ENCODE data around the gene SMAD4. TPM values are rescaled to one million over a fixed set of nuclear protein-coding genes. Genes with fewer than 3 reads are reported as not detected.
"Not testable (repeated sequence)": the region's sequence is repeated elsewhere in the genome, so short reads cannot be mapped to it uniquely, and the experiment has no call there.

The SMAD4 gene
- total and polyA plus RNA-seq, 3 experiments from 2014 or later = 62.4 to 84.3 (median 81.9) TPM

GRCh38 chr18:50992351-50992762 is 37.7 kb upstream of the SMAD4 start:
- Histone ChIP-seq H3K36me3 (ENCODE audit: insufficient read depth, low read length) (no peaks in the 10 kb centered on the region), H3K4me1 (ENCODE audit: insufficient read depth, low read length) (no peaks in the 10 kb centered on the region), H3K4me3 (ENCODE audit: low read length) (no peak overlapping the region), H3K27me3 (ENCODE audit: insufficient read depth, low read length, poor library complexity, severe bottlenecking) (no peaks in the 10 kb centered on the region), H3K9me3 (ENCODE audit: low read length) (no peaks in the 10 kb centered on the region), H3K27ac (ENCODE audit: low read depth, low read length) (no peak overlapping the region)
- Mint-ChIP-seq H3K27ac (peak overlapping the region in 1 of 8 donors; percentile 17), H3K36me3 (peaks cover 0 to 12% (median 0%) of the 10 kb centered on the region in 3 donors), H3K27me3 (no peaks in the 10 kb centered on the region), H3K4me1 (no peaks in the 10 kb centered on the region), H3K4me3 (no peak overlapping the region), H3K9me3 (no peaks in the 10 kb centered on the region)
- no peak for DNase-seq
- POLR2A ChIA-PET = no interaction called here
- CTCF ChIA-PET = no interaction called here

GRCh38 chr18:50994031-50994430 is 36.0 kb upstream of the SMAD4 start:
- CTCF ChIA-PET = no interaction called here
- peaks cover 0 to 2% (median 0%) of the 10 kb centered on the region in 3 donors for H3K36me3 Mint-ChIP-seq

GRCh38 chr18:51003174-51003573 is 26.8 kb upstream of the SMAD4 start:
- H3K4me1 Mint-ChIP-seq; H3K9me3 ChIP-seq (ENCODE audit: low read length); H3K27ac ChIP-seq (ENCODE audit: low read depth, low read length); CTCF ChIA-PET; H3K4me3 ChIP-seq (ENCODE audit: low read length); H3K27ac Mint-ChIP-seq; H3K27me3 Mint-ChIP-seq; H3K27me3 ChIP-seq (ENCODE audit: insufficient read depth, low read length, poor library complexity, severe bottlenecking); H3K4me1 ChIP-seq (ENCODE audit: insufficient read depth, low read length); DNase-seq; POLR2A ChIA-PET; H3K4me3 Mint-ChIP-seq; H3K36me3 ChIP-seq (ENCODE audit: insufficient read depth, low read length): not testable (repeated sequence)
- peaks cover 0 to 13% (median 0%) of the 10 kb centered on the region in 3 donors for H3K36me3 Mint-ChIP-seq
- peaks cover 0 to 10% (median 0%) of the 10 kb centered on the region in 5 donors for H3K9me3 Mint-ChIP-seq

More at GRCh38 chr18:50994031-50994430, 36.0 kb upstream of the SMAD4 start:
- Histone ChIP-seq H3K9me3 (ENCODE audit: low read length) (no peaks in the 10 kb centered on the region), H3K27me3 (ENCODE audit: insufficient read depth, low read length, poor library complexity, severe bottlenecking) (no peaks in the 10 kb centered on the region), H3K27ac (ENCODE audit: low read depth, low read length) (no peak overlapping the region), H3K4me1 (ENCODE audit: insufficient read depth, low read length) (no peaks in the 10 kb centered on the region), H3K36me3 (ENCODE audit: insufficient read depth, low read length) (no peaks in the 10 kb centered on the region), H3K4me3 (ENCODE audit: low read length) (no peak overlapping the region)
- H3K4me3 Mint-ChIP-seq = no peak overlapping the region
- no peaks in the 10 kb centered on the region for H3K9me3 Mint-ChIP-seq
- no peak for DNase-seq
- no peak overlapping the region for H3K27ac Mint-ChIP-seq
- H3K27me3 Mint-ChIP-seq = no peaks in the 10 kb centered on the region
- POLR2A ChIA-PET = no interaction called here
- no peaks in the 10 kb centered on the region for H3K4me1 Mint-ChIP-seq

GRCh38 chr18:51006061-51006818 is 23.8 kb upstream of the SMAD4 start:
- H3K27ac ChIP-seq (ENCODE audit: low read depth, low read length) = no peak overlapping the region
- H3K4me3 Mint-ChIP-seq = no peak overlapping the region
- H3K36me3 ChIP-seq (ENCODE audit: insufficient read depth, low read length) = no peaks in the 10 kb centered on the region
- ChIA-PET POLR2A (no interaction called here), CTCF (no interaction called here)
- peaks cover 0 to 2% of the 10 kb centered on the region in 2 donors for H3K27me3 Mint-ChIP-seq
- H3K9me3 ChIP-seq (ENCODE audit: low read length) = no peaks in the 10 kb centered on the region
- H3K27me3 ChIP-seq (ENCODE audit: insufficient read depth, low read length, poor library complexity, severe bottlenecking) = no peaks in the 10 kb centered on the region
- H3K4me1 Mint-ChIP-seq = no peaks in the 10 kb centered on the region
- H3K4me3 ChIP-seq (ENCODE audit: low read length) = no peak overlapping the region
- H3K9me3 Mint-ChIP-seq = peaks cover 0 to 9% (median 0%) of the 10 kb centered on the region in 5 donors
- no peak for DNase-seq
- H3K4me1 ChIP-seq (ENCODE audit: insufficient read depth, low read length) = no peaks in the 10 kb centered on the region
- H3K27ac Mint-ChIP-seq = no peak overlapping the region
- H3K36me3 Mint-ChIP-seq = peaks cover 0 to 11% (median 0%) of the 10 kb centered on the region in 3 donors

GRCh38 chr18:51006948-51007789 is 22.8 kb upstream of the SMAD4 start:
- Mint-ChIP-seq H3K4me1 (no peaks in the 10 kb centered on the region), H3K27me3 (no peaks in the 10 kb centered on the region), H3K9me3 (peaks cover 0 to under 1% (median 0%) of the 10 kb centered on the region in 5 donors), H3K36me3 (peaks cover 0 to 3% (median 0%) of the 10 kb centered on the region in 3 donors), H3K4me3 (no peak overlapping the region), H3K27ac (peak overlapping the region in 1 of 8 donors; percentile 85)
- POLR2A ChIA-PET = no interaction called here
- Histone ChIP-seq H3K4me3 (ENCODE audit: low read length) (no peak overlapping the region), H3K4me1 (ENCODE audit: insufficient read depth, low read length) (no peaks in the 10 kb centered on the region), H3K36me3 (ENCODE audit: insufficient read depth, low read length) (no peaks in the 10 kb centered on the region), H3K9me3 (ENCODE audit: low read length) (no peaks in the 10 kb centered on the region), H3K27me3 (ENCODE audit: insufficient read depth, low read length, poor library complexity, severe bottlenecking) (no peaks in the 10 kb centered on the region), H3K27ac (ENCODE audit: low read depth, low read length) (no peak overlapping the region)
- CTCF ChIA-PET = no interaction called here
- DNase-seq = no peak

- H3K9me3 ChIP-seq (ENCODE audit: low read length) = no peaks in the 10 kb centered on the region
- H3K27me3 ChIP-seq (ENCODE audit: insufficient read depth, low read length, poor library complexity, severe bottlenecking) = no peaks in the 10 kb centered on the region
- no peaks in the 10 kb centered on the region for H3K27me3 Mint-ChIP-seq
- H3K27ac Mint-ChIP-seq = peak overlapping the region in 1 of 8 donors; percentile 85
- no peaks in the 10 kb centered on the region for H3K4me1 Mint-ChIP-seq
- H3K36me3 Mint-ChIP-seq = no peaks in the 10 kb centered on the region
- no peak overlapping the region for H3K4me3 ChIP-seq (ENCODE audit: low read length)
- no peak for DNase-seq
- H3K27ac ChIP-seq (ENCODE audit: low read depth, low read length) = no peak overlapping the region
- H3K36me3 ChIP-seq (ENCODE audit: insufficient read depth, low read length) = no peaks in the 10 kb centered on the region
- H3K9me3 Mint-ChIP-seq = no peaks in the 10 kb centered on the region
- no peak overlapping the region for H3K4me3 Mint-ChIP-seq
- CTCF ChIA-PET = no interaction called here
- no peaks in the 10 kb centered on the region for H3K4me1 ChIP-seq (ENCODE audit: insufficient read depth, low read length)
- POLR2A ChIA-PET = no interaction called here
Measured at GRCh38 chr18:51007790-51008139, 22.2 kb upstream of the SMAD4 start.

- Histone ChIP-seq H3K4me3 (ENCODE audit: low read length) (no peak overlapping the region), H3K27ac (ENCODE audit: low read depth, low read length) (no peak overlapping the region), H3K36me3 (ENCODE audit: insufficient read depth, low read length) (no peaks in the 10 kb centered on the region), H3K27me3 (ENCODE audit: insufficient read depth, low read length, poor library complexity, severe bottlenecking) (no peaks in the 10 kb centered on the region), H3K4me1 (ENCODE audit: insufficient read depth, low read length) (no peaks in the 10 kb centered on the region), H3K9me3 (ENCODE audit: low read length) (no peaks in the 10 kb centered on the region)
- H3K4me1 Mint-ChIP-seq = no peaks in the 10 kb centered on the region
- no peak overlapping the region for H3K4me3 Mint-ChIP-seq
- no peaks in the 10 kb centered on the region for H3K27me3 Mint-ChIP-seq
- H3K36me3 Mint-ChIP-seq = peaks cover 0 to 3% (median 0%) of the 10 kb centered on the region in 3 donors
- POLR2A ChIA-PET = no interaction called here
- no peak for DNase-seq
- H3K27ac Mint-ChIP-seq = no peak overlapping the region
- no peaks in the 10 kb centered on the region for H3K9me3 Mint-ChIP-seq
- CTCF ChIA-PET = interaction anchor here (1.1 kb wide), 1 partner anchor 190 kb away, joined by 3 read pairs; no protein-coding TSS in a partner anchor
Measured at GRCh38 chr18:51009072-51009471, 20.9 kb upstream of the SMAD4 start.

- H3K9me3 Mint-ChIP-seq = no peaks in the 10 kb centered on the region
- H3K27me3 Mint-ChIP-seq = no peaks in the 10 kb centered on the region
- H3K36me3 Mint-ChIP-seq = peaks cover 0 to 3% (median 0%) of the 10 kb centered on the region in 3 donors
- no peaks in the 10 kb centered on the region for H3K9me3 ChIP-seq (ENCODE audit: low read length)
- no peak overlapping the region for H3K4me3 ChIP-seq (ENCODE audit: low read length)
- H3K27ac ChIP-seq (ENCODE audit: low read depth, low read length) = no peak overlapping the region
- H3K36me3 ChIP-seq (ENCODE audit: insufficient read depth, low read length) = no peaks in the 10 kb centered on the region
- H3K4me3 Mint-ChIP-seq = no peak overlapping the region
- CTCF ChIA-PET = interaction anchor here (1.1 to 1.2 kb wide), 2 partner anchors 189 to 190 kb away, joined by 3 read pairs; partner anchors contain the start of gene MRO
- DNase-seq = no peak
- no peaks in the 10 kb centered on the region for H3K4me1 Mint-ChIP-seq
- H3K4me1 ChIP-seq (ENCODE audit: insufficient read depth, low read length) = no peaks in the 10 kb centered on the region
- H3K27ac Mint-ChIP-seq = no peak overlapping the region
- H3K27me3 ChIP-seq (ENCODE audit: insufficient read depth, low read length, poor library complexity, severe bottlenecking) = no peaks in the 10 kb centered on the region
- POLR2A ChIA-PET = no interaction called here
Measured at GRCh38 chr18:51010218-51010617, 19.8 kb upstream of the SMAD4 start.

All from CD8-positive, alpha-beta memory T cell (primary cell).